LNCaP clone FGC (cell line): ENCODE measurements around the gene CPED1.
"Not testable (repeated sequence)": the region's sequence is repeated elsewhere in the genome, so short reads cannot be mapped to it uniquely, and the experiment has no call there.

ENCODE experiments used
- DNase-seq: peaks from one replicate; pipeline ENCODE4 v3.0.0-alpha.2; 2011; ENCODE audit warnings: low read depth
- H3K4me3 ChIP-seq: 2 replicates; pipeline ENCODE4 v1.5.1; 2011; ENCODE audit warnings: mild to moderate bottlenecking, low read depth, low read length, control low read depth
- TF ChIP-seq, protein P1 (sequence below): IDR thresholded peaks from 2 replicates; pipeline ENCODE4 v1.5.1; 2012; ENCODE audit warnings: mild to moderate bottlenecking; ENCODE audit not compliant: control insufficient read depth, insufficient read depth; ENCODE audit errors: extremely low read depth

The CPED1 gene

DNA sequence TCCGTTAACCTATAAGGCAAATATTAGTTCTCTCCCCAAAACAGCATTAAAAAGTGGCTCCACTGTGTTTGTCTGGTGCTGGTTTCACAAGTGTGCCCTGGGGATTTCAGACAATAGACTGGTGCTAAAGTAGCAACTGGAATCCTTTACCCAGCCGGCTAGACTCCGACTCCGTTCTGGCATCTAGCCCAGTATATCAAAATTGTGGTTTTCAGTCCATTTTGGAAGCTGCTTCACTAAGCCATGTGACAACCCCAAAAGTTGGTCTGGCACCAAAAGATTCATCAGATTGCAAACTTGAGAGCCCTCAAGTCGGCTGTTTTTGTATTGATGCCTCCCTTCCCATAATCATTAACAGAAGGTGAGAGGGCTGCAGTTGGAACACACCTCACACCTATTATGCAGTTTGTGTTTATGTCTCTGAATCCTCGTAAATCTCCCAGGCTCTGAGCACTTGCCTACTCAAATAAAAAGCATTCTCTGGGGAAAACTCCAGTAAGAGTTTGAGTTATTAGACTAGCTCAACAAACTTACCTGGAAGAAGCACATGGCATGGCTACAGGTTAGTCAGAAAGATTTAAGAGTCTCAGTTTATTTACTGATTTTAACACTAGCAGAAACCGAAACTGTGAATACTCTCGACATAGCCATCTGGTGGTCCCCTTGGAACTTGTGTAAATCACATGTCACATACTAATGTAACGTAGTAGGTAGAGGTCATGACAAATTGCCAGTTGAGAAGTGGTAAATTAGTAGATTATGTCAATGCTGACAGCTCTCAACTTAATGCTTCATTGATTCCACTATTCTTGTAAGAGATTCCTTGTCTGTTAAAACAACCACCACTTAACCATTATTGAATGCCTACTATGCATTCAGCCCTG is 325.5 kb downstream of the CPED1 start:
- TF ChIP-seq, protein P1, sequence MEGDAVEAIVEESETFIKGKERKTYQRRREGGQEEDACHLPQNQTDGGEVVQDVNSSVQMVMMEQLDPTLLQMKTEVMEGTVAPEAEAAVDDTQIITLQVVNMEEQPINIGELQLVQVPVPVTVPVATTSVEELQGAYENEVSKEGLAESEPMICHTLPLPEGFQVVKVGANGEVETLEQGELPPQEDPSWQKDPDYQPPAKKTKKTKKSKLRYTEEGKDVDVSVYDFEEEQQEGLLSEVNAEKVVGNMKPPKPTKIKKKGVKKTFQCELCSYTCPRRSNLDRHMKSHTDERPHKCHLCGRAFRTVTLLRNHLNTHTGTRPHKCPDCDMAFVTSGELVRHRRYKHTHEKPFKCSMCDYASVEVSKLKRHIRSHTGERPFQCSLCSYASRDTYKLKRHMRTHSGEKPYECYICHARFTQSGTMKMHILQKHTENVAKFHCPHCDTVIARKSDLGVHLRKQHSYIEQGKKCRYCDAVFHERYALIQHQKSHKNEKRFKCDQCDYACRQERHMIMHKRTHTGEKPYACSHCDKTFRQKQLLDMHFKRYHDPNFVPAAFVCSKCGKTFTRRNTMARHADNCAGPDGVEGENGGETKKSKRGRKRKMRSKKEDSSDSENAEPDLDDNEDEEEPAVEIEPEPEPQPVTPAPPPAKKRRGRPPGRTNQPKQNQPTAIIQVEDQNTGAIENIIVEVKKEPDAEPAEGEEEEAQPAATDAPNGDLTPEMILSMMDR, result no peak
- H3K4me3 ChIP-seq, result no peak overlapping the region
- peak; percentile 65 for DNase-seq

DNA sequence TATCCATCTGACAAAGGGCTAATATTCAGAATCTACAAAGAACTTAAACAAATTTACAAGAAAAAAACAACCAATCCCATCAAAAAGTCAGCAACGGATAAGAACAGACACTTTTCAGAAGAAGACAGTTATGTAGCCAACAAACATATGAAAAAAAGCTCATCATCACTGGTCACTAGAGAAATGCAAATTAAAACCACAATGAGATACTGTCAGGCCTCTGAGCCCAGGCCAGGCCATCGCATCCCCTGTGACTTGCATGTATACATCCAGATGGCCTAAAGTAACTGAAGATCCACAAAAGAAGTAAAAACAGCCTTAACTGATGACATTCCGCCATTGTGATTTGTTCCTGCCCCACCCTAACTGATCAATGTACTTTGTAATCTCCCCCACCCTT is 326.7 kb downstream of the CPED1 start:
- not testable (repeated sequence) for H3K4me3 ChIP-seq, DNase-seq

DNA sequence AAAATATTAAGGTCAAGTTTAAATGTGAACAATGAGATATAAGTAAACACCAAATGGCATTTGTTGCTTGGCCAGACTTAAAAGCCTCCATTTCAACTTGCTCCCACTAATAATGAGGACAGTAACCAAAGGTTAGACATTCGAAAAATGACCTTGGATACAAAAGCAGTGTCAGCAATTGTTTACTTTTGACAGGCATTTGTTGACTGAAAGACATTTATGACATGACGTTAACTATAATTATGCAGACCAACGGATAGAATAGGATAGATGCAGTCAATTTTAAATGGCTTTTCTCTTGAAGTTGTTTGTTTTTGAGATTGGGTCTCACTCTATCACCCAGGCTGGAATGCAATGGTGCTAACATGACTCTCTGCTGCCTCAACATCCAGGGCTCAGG is 333.9 kb downstream of the CPED1 start:
- TF ChIP-seq, protein P1, result no peak
- H3K4me3 ChIP-seq, result no peak overlapping the region
- DNase-seq, result no peak

DNA sequence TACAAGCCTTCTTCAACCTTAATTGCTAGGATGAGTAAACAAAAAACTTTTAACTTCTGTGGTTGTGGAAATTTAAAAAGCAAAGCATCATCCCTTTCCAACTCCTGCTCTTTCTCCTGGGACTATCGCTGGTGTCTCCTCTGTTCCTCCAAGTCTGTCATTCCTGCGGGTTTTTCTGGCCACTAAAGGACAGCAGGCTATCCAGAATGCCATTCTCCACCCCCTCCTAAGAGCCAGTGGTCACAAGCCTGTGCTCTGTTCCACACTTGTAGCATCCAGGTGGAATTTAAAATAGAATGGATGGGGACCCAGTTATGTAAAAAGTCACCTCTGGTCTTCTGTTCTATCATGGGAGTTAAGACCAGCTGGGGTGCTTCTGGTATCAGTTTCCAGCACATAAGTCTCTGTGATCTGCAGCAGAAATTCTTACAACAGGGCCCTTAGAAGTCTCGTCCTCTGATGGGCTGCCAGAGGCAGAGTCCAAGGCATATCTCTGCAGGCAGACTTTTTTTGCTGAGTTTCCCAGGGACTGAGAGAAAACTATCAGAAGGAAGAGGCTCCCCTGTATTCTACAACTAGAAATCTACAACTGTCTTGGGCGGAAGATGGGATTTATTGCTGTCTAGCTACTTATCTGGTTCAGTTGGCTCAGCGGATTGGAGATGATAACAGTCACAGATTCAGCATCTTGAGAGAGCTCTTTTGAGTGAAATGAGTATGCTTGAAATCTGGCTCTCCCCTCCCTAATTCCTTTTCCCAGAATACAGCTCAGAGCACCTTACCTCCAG is 335.2 kb downstream of the CPED1 start:
- no peak for DNase-seq
- H3K4me3 ChIP-seq, result no peak overlapping the region
- TF ChIP-seq, protein P1, result no peak

DNA sequence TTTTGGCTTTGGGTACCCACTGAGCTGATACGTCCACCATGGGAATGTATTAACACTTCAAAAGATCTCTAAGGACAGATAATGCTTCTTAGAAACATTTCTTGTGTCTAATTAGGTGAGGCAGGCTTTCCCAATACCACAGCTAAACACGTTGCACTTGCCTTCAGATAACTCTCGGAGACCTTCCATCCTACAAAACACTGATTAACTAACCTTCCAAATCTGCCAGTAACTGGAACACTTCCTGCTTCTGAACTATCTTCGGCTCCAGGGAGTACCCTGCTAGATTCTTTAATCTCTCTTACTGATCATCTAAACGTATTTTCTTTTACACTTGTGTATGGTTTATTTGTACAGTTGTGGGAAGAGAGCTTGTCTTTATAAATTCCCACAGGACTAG is 339.2 kb downstream of the CPED1 start:
- no peak overlapping the region for H3K4me3 ChIP-seq
- TF ChIP-seq, protein P1, result no peak

DNA sequence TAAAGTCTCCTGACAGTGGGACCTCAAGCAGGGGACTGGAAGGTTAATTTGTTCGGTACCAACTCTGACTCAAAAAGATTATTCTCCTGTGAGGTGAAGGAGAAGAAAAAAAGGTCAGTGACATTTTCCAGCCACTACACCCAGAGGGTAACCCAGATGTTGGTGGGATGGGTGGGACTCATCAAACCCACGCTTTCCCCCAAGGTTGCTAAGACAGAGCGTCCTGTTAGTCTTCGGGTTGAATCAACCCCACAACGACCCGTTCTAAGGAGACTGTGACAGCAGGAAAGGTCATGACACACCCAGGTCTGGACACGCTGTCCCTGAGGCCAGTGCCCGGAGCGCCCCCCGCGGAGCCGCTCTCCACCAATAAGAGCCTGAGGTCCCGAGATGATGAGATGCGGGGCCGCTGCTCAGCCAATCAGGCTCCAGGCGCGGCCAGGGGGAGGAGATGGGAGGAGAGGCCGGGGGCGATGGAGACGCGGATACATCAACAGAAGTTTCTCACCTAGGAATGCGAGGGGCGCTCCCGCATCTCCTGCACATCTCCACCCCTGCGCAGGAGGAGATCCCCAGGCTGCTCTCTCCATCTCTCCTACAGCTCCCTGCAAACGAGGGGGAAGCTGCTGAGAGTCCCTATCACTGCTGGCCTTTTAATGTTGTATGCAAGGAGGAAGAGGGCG is 340.1 kb downstream of the CPED1 start, which contains the start of gene WNT16:
Gene WNT16 (plus strand): TSS at position 493 of the 683 bp plus-strand sequence. CDS start 293 bp downstream, outside the sequence.
- TF ChIP-seq, protein P1, result no peak
- no peak within 1 kb of the TSS for H3K4me3 ChIP-seq
- no peak for DNase-seq

More for the DNA sequence above, 339.2 kb downstream of the CPED1 start:
- DNase-seq, result no peak
